Left lung (tissue), 14 donors: ENCODE results near the gene TFB1M. TPM values are rescaled to one million over a fixed set of nuclear protein-coding genes. Genes with fewer than 3 reads are reported as not detected.
"Not testable (repeated sequence)": the region's sequence is repeated elsewhere in the genome, so short reads cannot be mapped to it uniquely, and the experiment has no call there.

Experiments used
- ATAC-seq: fragments of 200-7000 bp; cut with Tn5 transposase; one replicate; pipeline ENCODE4 v1.9.1; 2020; ENCODE audit warnings: moderate library complexity
- DNase-seq, 4 donors: peaks; one replicate each; pipeline ENCODE4 v3.0.0-alpha.2; 2013 to 2020
- H3K27ac ChIP-seq, 2 donors: fragments of 200-600 bp; sonication (generic) in 1 of 2; one replicate each; pipeline versions ENCODE4 v1.5.0 to v1.8.0; 2020 to 2021
- H3K27me3 ChIP-seq, 2 donors: fragments of 200-600 bp; sonication (generic) in 1 of 2; one replicate each; pipeline versions ENCODE4 v1.5.0 to v1.8.0; 2020 to 2021
- H3K36me3 ChIP-seq, 2 donors: fragments of 200-600 bp; sonication (generic) in 1 of 2; one replicate each; pipeline versions ENCODE4 v1.5.0 to v1.8.0; 2020 to 2021
- H3K4me1 ChIP-seq, 2 donors: fragments of 200-600 bp; one replicate each; pipeline ENCODE4 v1.8.0; 2021
- H3K4me3 ChIP-seq, 2 donors: fragments of 200-600 bp; sonication (generic) in 1 of 2; one replicate each; pipeline versions ENCODE4 v1.5.0 to v1.8.0; 2020 to 2021; ENCODE audit warnings: mild to moderate bottlenecking in 1 of 2
- H3K9me3 ChIP-seq, 2 donors: fragments of 200-600 bp; sonication (generic) in 1 of 2; one replicate each; pipeline versions ENCODE4 v1.5.0 to v1.8.0; 2020 to 2021
- CTCF ChIP-seq, 2 donors: fragments of 200-600 bp; sonication (generic) in 1 of 2; IDR thresholded peaks; one replicate each; pipeline versions ENCODE4 v1.5.0 to v1.8.0; 2021; ENCODE audit warnings: antibody characterized with exemption in 2 of 2
- intact Hi-C, 2 donors: fragments of 100-400 bp; cut with DNase I; formaldehyde crosslinking; loops; one replicate each; pipeline versions ENCODE4 v1.11.2 to v1.14.2; 2022
- long read RNA-seq, 12 donors: library from polyadenylated mRNA in 2 of 12; unstranded in 2 of 12; transcript quantifications; one replicate each; pipeline ENCODE4 v2.0.0 and lab custom pipeline, GENCODE V29; 2019 to 2026
- polyA plus RNA-seq, 6 donors: library from polyadenylated mRNA; unstranded; fragments of 120-200 nt; gene quantifications; one replicate each; pipeline ENCODE4 v1.2.1, GENCODE V29; 2013; ENCODE audit not compliant: insufficient read length in 6 of 6
- total RNA-seq, 2 donors: library from RNA; stranded (reverse); fragmentation: NEBNext Ultra II Directional; extraction: Animal tissue kit (Norgen Biotek cat#: 25700); gene quantifications; one replicate each; pipeline ENCODE4 v1.2.1, GENCODE V29; 2021
- donor health status: DM: no; HTN: yes; CAD: no.
- donor health status: DM: no; HTN: no; CAD: no.

Gene TFB1M
- 10 to 100 TPM; 20.6 to 21.0 TPM for total RNA-seq
- 10 to 100 TPM; 21.7 to 29.4 (median 25.6) TPM for polyA plus RNA-seq
- long read RNA-seq, donor 1, transcript TFB1M-201 (7 exons, 1,424 nt) = major isoform, 7 of 7 reads
- long read RNA-seq, donor 1, partial matches to known transcripts = 0 of 7 reads
- long read RNA-seq, donor 1, other reads (novel, unspliced or antisense) = 0 of 7 reads
- long read RNA-seq, donor 2, transcript TFB1M-201 (7 exons, 1,424 nt) = major isoform, 15 of 15 reads
- long read RNA-seq, donor 2, partial matches to known transcripts = 0 of 15 reads
- long read RNA-seq, donor 2, other reads (novel, unspliced or antisense) = 0 of 15 reads
- long read RNA-seq, donor 3, transcript TFB1M-201 (7 exons, 1,424 nt) = major isoform, 5 of 5 reads
- long read RNA-seq, donor 3, partial matches to known transcripts = 0 of 5 reads
- long read RNA-seq, donor 3, other reads (novel, unspliced or antisense) = 0 of 5 reads
- long read RNA-seq, donor 4, transcript TFB1M-201 (7 exons, 1,424 nt) = major isoform, 15 of 17 reads
- long read RNA-seq, donor 4, partial matches to known transcripts = 1 of 17 reads
- long read RNA-seq, donor 4, other reads (novel, unspliced or antisense) = 1 of 17 reads
- long read RNA-seq, donor 5, partial matches to known transcripts = 0 of 3 reads
- long read RNA-seq, donor 5, other reads (novel, unspliced or antisense) = 0 of 3 reads
- long read RNA-seq, donor 6, transcript TFB1M-201 (7 exons, 1,424 nt) = major isoform, 8 of 8 reads
- long read RNA-seq, donor 6, partial matches to known transcripts = 0 of 8 reads
- long read RNA-seq, donor 6, other reads (novel, unspliced or antisense) = 0 of 8 reads
- long read RNA-seq, donor 7, transcript TFB1M-201 (7 exons, 1,424 nt) = major isoform, 6 of 6 reads
- long read RNA-seq, donor 7, partial matches to known transcripts = 0 of 6 reads
- long read RNA-seq, donor 7, other reads (novel, unspliced or antisense) = 0 of 6 reads
- long read RNA-seq, donor 8, transcript TFB1M-201 (7 exons, 1,424 nt) = major isoform, 5 of 5 reads
- long read RNA-seq, donor 8, partial matches to known transcripts = 0 of 5 reads
- long read RNA-seq, donor 8, other reads (novel, unspliced or antisense) = 0 of 5 reads
- long read RNA-seq, donor 9, partial matches to known transcripts = 0 of 1 reads
- long read RNA-seq, donor 9, other reads (novel, unspliced or antisense) = 0 of 1 reads
- long read RNA-seq, donor 10, partial matches to known transcripts = 2 of 8 reads
- long read RNA-seq, donor 10, other reads (novel, unspliced or antisense) = 4 of 8 reads
- long read RNA-seq, donor 11, transcript TFB1M-201 (7 exons, 1,424 nt) = major isoform, 7 of 7 reads
- long read RNA-seq, donor 11, partial matches to known transcripts = 0 of 7 reads
- long read RNA-seq, donor 11, other reads (novel, unspliced or antisense) = 0 of 7 reads
- long read RNA-seq, donor 12, partial matches to known transcripts = 0 of 4 reads
- long read RNA-seq, donor 12, other reads (novel, unspliced or antisense) = 0 of 4 reads

DNA sequence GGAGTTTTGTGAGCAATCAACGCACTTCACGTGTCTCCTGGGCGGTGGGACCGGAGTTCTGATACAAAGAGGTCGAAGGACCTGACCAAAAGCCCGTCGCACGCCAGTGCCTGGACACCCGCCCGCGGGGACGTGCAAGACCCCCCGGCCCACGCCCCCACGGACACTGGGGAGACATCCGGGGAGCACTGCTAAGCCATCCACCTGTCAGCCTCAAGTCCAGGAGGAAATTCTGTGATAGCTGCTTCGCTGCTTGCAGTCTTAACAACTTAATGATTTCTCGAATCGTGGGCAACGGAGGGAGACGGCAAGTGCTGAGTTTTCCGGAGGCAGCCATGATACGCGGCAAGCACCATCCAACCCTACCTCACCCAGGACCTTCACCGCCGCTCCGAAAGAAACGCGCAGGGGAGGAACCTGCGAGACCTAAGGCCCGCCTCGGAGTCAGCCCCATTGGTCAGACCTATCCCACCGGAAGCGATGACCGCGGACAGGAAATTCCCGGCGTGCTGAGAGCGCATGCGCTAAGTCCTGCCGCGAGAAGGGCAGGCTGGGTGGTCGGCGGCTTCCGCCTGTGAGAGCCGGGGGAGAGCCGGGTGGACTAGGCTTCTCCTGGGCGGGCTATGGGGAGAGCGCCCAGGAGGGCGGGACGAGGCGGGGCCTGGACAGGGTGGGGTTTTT is at the start of gene TFB1M:
TSS of gene TFB1M (minus strand) at position 393 of the 681 bp plus-strand sequence. CDS start at position 337, 56 bp downstream.
- Histone ChIP-seq H3K4me3 (peak within 1 kb of the TSS; percentile 78 to 89), H3K9me3 (no peaks in the 10 kb centered on the region), H3K4me1 (peaks cover 0 to 37% of the 10 kb centered on the region in 2 donors), H3K36me3 (peaks cover 0 to 2% of the 10 kb centered on the region in 2 donors), H3K27ac (peak within 1 kb of the TSS; percentile 93 to 97), H3K27me3 (no peaks in the 10 kb centered on the region)
- DNase-seq = peak; percentile 96 to 99 (median 98)
- peak in 1 of 2 donors; percentile 12 for TF ChIP-seq CTCF (IDR thresholded peaks at IDR 0.05)
- ATAC-seq = peak; percentile 98
- intact Hi-C loops = no loop called here

GRCh38 chr6:155364021-155364420 is 49.7 kb upstream of the TFB1M start:
- not testable (repeated sequence) for H3K4me1 ChIP-seq, H3K36me3 ChIP-seq

GRCh38 chr6:155362968-155363632 is 48.8 kb upstream of the TFB1M start:
- H3K4me1 ChIP-seq, ATAC-seq, H3K4me3 ChIP-seq, H3K27me3 ChIP-seq, H3K9me3 ChIP-seq, H3K27ac ChIP-seq, intact Hi-C loops, H3K36me3 ChIP-seq: not testable (repeated sequence)
- peak in 1 of 4 donors; percentile 54 for DNase-seq

More at GRCh38 chr6:155364021-155364420, 49.7 kb upstream of the TFB1M start:
- H3K9me3 ChIP-seq, H3K27ac ChIP-seq, H3K4me3 ChIP-seq, intact Hi-C loops, ATAC-seq, H3K27me3 ChIP-seq: not testable (repeated sequence)
- DNase-seq = peak in 1 of 4 donors; percentile 31

- Histone ChIP-seq H3K4me1 (no peaks in the 10 kb centered on the region), H3K27me3 (no peaks in the 10 kb centered on the region), H3K36me3 (no peaks in the 10 kb centered on the region), H3K9me3 (peaks cover 0 to 20% of the 10 kb centered on the region in 2 donors), H3K27ac (no peak overlapping the region), H3K4me3 (no peak overlapping the region)
- DNase-seq (no peak), ATAC-seq (no peak)
- intact Hi-C loops = no loop called here
- no peak for TF ChIP-seq CTCF (IDR thresholded peaks at IDR 0.05)
Measured at GRCh38 chr6:155354167-155354566, 39.9 kb upstream of the TFB1M start.

- Histone ChIP-seq H3K4me3 (no peak overlapping the region), H3K27me3 (no peaks in the 10 kb centered on the region), H3K36me3 (no peaks in the 10 kb centered on the region), H3K4me1 (no peaks in the 10 kb centered on the region), H3K27ac (no peak overlapping the region), H3K9me3 (peaks cover 0 to 20% of the 10 kb centered on the region in 2 donors)
- intact Hi-C loops = no loop called here
- TF ChIP-seq CTCF (IDR thresholded peaks at IDR 0.05) = no peak
- ATAC-seq (no peak), DNase-seq (no peak)
Measured at GRCh38 chr6:155352811-155353210, 38.5 kb upstream of the TFB1M start.
